Measurements from ENCODE around the gene TUBA4B. TPM values are rescaled to one million over a fixed set of nuclear protein-coding genes. Genes with fewer than 3 reads are reported as not detected.

TUBA4B gene
- polyA plus RNA-seq, 1 experiment: not detected

DNA sequence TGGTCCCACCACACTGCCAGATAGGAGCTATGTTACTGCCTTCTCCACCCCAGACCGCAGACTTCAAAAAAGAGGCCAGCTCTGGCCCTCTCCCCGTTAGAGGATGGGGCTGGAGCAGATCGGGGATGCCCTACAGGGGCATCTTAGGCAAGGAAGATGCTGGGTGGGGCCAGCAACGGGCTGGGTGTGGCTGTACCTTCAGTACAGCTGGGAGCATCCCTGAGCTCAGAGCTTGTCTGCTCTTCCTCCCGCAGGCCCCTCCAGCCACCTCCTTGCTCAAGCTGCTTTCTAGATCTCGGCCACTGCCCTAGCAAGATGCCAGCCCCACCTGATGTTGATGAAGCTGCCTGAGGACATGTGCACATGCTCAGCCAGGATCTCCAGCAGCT lies 46.3 kb downstream of the TUBA4B start:
- TF ChIP-seq, protein P1, sequence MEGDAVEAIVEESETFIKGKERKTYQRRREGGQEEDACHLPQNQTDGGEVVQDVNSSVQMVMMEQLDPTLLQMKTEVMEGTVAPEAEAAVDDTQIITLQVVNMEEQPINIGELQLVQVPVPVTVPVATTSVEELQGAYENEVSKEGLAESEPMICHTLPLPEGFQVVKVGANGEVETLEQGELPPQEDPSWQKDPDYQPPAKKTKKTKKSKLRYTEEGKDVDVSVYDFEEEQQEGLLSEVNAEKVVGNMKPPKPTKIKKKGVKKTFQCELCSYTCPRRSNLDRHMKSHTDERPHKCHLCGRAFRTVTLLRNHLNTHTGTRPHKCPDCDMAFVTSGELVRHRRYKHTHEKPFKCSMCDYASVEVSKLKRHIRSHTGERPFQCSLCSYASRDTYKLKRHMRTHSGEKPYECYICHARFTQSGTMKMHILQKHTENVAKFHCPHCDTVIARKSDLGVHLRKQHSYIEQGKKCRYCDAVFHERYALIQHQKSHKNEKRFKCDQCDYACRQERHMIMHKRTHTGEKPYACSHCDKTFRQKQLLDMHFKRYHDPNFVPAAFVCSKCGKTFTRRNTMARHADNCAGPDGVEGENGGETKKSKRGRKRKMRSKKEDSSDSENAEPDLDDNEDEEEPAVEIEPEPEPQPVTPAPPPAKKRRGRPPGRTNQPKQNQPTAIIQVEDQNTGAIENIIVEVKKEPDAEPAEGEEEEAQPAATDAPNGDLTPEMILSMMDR (IDR thresholded peaks at IDR 0.05; ENCODE audit: insufficient read depth, low read depth, low read length): no peak
- ChIA-PET POLR2A (interaction anchor here (0.5 kb wide), 1 partner anchor 46 kb away, joined by 5 read pairs; the partner anchor contains the start of gene TUBA4B), CTCF (interaction anchor here (0.7 to 20.7 kb wide), 27 partner anchors 9 to 224 kb away, joined by 3 to 403 read pairs (median 5); partner anchors contain the start of genes ABCB6, ANKZF1, ATG9A and CNPPD1)
- H3K36me3 ChIP-seq (ENCODE audit: control insufficient read depth, insufficient read depth, low read length): no peaks in the 10 kb centered on the region
- DNase-seq (ENCODE audit: low read depth): no peak
- H3K27me3 ChIP-seq (ENCODE audit: control insufficient read depth, insufficient read depth, low read length): peaks cover 14% of the 10 kb centered on the region
- H3K4me3 ChIP-seq (ENCODE audit: low read depth, low read length): no peak overlapping the region

DNA sequence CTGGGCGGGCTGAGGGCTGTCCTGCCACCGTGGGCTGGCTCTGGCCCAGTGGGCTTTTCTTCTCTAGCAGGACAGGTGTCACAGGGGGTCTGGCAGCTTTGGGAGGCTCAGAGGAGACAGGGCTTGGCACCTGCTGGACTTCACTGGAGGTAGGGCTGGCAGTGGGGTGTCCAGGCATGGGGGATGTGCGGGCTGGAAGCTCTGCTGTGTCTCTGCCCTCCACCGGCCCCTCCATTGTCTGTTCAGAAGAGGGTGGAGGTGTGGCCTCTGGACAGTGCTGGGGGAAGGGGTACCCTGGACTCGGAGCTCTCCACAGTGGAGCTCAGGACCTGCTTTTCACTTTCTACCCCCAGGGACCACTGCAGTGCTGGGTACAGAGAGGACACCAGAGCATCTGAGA lies 47.0 kb downstream of the TUBA4B start:
- no peak for DNase-seq (ENCODE audit: low read depth)
- CTCF ChIA-PET: interaction anchor here (0.9 to 20.7 kb wide), 15 partner anchors 8 to 305 kb away, joined by 3 to 403 read pairs (median 6); partner anchors contain the start of genes ABCB6, CNPPD1, DNAJB2 and NHEJ1
- Histone ChIP-seq H3K36me3 (ENCODE audit: control insufficient read depth, insufficient read depth, low read length) (no peaks in the 10 kb centered on the region), H3K27me3 (ENCODE audit: control insufficient read depth, insufficient read depth, low read length) (peaks cover 14% of the 10 kb centered on the region), H3K4me3 (ENCODE audit: low read depth, low read length) (no peak overlapping the region)
- POLR2A ChIA-PET: no interaction called here
- TF ChIP-seq, protein P1 (IDR thresholded peaks at IDR 0.05; ENCODE audit: insufficient read depth, low read depth, low read length): no peak

DNA sequence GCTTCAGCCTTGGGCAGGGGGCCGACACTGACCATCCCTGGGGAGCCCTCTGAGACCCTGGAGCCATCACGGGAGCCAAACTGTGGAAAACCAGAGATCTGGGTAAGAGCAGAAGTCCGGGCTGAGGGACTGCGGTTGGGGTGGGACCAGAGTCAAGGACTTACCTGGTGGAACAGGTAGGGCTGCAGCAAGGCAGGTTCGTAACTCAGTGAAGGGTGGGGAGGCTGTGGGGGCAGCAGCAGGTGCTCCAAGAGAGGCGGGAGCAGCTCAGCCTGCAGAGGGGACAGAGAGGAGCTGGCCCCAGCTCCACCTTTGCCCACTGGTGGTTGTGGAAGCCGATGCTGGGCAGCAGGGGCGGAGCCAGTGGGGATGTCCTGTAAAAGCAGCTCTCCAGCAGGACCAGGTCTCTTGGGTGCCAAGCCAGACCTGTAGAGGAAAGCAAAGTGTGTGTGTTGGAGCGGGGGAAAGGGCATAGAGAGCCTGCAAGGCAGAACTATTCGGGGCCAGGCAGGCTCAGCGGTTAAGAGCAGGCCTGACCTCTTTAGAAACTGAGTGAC lies 49.4 kb downstream of the TUBA4B start:
- TF ChIP-seq, protein P1 (IDR thresholded peaks at IDR 0.05; ENCODE audit: insufficient read depth, low read depth, low read length): no peak
- ChIA-PET POLR2A (no interaction called here), CTCF (interaction anchor here (1.8 to 20.7 kb wide), 3 partner anchors 8 to 144 kb away, joined by 5 to 403 read pairs (median 105); partner anchors contain the start of genes DNAJB2 and NHEJ1)
- Histone ChIP-seq H3K36me3 (ENCODE audit: control insufficient read depth, insufficient read depth, low read length) (no peaks in the 10 kb centered on the region), H3K4me3 (ENCODE audit: low read depth, low read length) (no peak overlapping the region), H3K27me3 (ENCODE audit: control insufficient read depth, insufficient read depth, low read length) (peaks cover 14% of the 10 kb centered on the region)
- no peak for DNase-seq (ENCODE audit: low read depth)

DNA sequence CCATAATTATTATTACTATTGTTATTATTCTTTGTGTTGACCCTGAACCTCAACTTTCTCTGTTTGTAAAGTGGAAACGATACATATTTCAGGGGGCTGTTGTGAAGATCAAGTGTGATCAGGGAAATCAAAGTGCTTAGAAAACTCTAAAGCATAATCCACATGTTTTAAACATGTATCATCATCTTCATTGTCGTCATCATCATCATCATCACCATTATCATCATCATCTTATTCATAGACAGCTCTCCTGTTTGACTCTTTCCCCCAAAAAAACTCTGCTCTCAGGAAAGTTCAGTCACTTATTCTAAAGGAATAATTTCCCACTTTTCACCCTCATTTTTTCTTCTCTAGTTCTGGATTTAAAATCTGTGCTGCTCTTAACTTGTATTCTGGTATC lies 51.2 kb downstream of the TUBA4B start:
- ChIA-PET CTCF (interaction anchor here (0.6 to 20.7 kb wide), 3 partner anchors 9 to 138 kb away, joined by 3 to 403 read pairs (median 12); partner anchors contain the start of gene DNAJB2), POLR2A (no interaction called here)
- Histone ChIP-seq H3K4me3 (ENCODE audit: low read depth, low read length) (no peak overlapping the region), H3K27me3 (ENCODE audit: control insufficient read depth, insufficient read depth, low read length) (peaks cover 14% of the 10 kb centered on the region), H3K36me3 (ENCODE audit: control insufficient read depth, insufficient read depth, low read length) (no peaks in the 10 kb centered on the region)
- no peak for DNase-seq (ENCODE audit: low read depth)
- TF ChIP-seq, protein P1 (IDR thresholded peaks at IDR 0.05; ENCODE audit: insufficient read depth, low read depth, low read length): no peak

DNA sequence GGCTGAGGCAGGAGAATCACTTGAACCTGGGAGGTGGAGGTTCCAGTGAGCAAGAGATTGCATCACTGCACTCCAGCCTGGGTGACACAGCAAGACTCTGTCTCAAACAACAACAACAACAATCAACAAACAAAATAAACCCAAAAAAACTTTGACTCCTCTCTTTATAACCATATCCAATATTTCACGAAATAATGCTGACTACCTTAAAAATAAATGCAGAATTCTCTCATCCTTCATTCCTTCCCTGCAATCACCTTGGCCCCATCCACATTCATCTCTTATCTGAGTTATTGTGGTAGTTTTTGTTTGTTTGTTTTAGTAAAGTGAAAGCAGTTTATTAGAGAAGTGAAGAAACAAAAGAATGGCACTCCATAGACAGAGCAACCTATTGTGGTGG lies 53.0 kb downstream of the TUBA4B start:
- Histone ChIP-seq H3K36me3 (ENCODE audit: control insufficient read depth, insufficient read depth, low read length) (no peaks in the 10 kb centered on the region), H3K27me3 (ENCODE audit: control insufficient read depth, insufficient read depth, low read length) (peaks cover 14% of the 10 kb centered on the region), H3K4me3 (ENCODE audit: low read depth, low read length) (no peak overlapping the region)
- DNase-seq (ENCODE audit: low read depth): no peak
- ChIA-PET POLR2A (no interaction called here), CTCF (interaction anchor here (1.0 to 1.9 kb wide), 2 partner anchors 11 to 13 kb away, joined by 4 to 12 read pairs; no protein-coding TSS in a partner anchor)
- TF ChIP-seq, protein P1 (IDR thresholded peaks at IDR 0.05; ENCODE audit: insufficient read depth, low read depth, low read length): no peak
